ENCODE results near the gene PSEN1. TPM values are rescaled to one million over a fixed set of nuclear protein-coding genes. Genes with fewer than 3 reads are reported as not detected.

PSEN1 gene
- total and polyA plus RNA-seq, 2 of the 8 experiments (the other 6 are each of a cell fraction or from before 2014, with no cell fraction given): 10.1 to 38.7 TPM

DNA sequence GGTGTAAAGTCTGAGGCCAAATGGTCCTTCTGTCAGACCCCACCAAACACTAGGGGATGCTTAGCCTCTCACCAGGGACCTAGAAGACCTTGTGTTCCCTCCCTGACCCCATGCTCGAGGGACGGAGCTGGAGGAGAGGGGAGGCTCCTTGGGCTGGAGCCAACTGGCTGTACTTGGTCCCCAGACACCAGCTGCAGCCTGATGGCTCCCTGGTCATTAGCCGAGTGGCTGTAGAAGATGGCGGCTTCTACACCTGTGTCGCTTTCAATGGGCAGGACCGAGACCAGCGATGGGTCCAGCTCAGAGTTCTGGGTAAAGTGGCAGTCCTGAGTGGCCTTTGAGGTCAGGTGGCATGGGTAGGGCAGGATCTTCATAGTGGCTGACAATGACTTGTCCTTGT lies 130.0 kb downstream of the PSEN1 start:
- Histone ChIP-seq H3K36me3 (ENCODE audit: control insufficient read depth in 2 of 4, insufficient read depth in 4 of 4, low read length in 3 of 4) (peaks cover 3 to 25% (median 11%) of the 10 kb centered on the region in 4 experiments; a peak in 7 of 8 replicates), H2BK15ac (ENCODE audit: low read length) (no peak overlapping the region), H3K79me2 (ENCODE audit: control insufficient read depth in 1 of 2, insufficient read depth in 2 of 2, low read length in 2 of 2) (no peaks in the 10 kb centered on the region), H2BK5ac (ENCODE audit: low read depth, low read length) (no peak overlapping the region), H2AFZ (ENCODE audit: low read length) (no peak overlapping the region), H2BK12ac (ENCODE audit: low read depth, low read length) (no peak overlapping the region), H4K20me1 (replicated peaks in 1 of 2; ENCODE audit: control insufficient read depth in 1 of 2, insufficient read depth in 2 of 2, low read length in 2 of 2) (peaks cover 0 to 1% of the 10 kb centered on the region in 2 experiments), H3K56ac (replicated peaks; ENCODE audit: insufficient read length, low read depth, low read length) (no peak overlapping the region), H3K27me3 (replicated peaks in 1 of 4; ENCODE audit: control insufficient read depth in 3 of 4, extremely low read depth in 1 of 4, insufficient read depth in 3 of 4, low read length in 3 of 4) (peaks cover 0 to 4% (median 0%) of the 10 kb centered on the region in 4 experiments; a peak in 1 of 7 replicates), H4K91ac (replicated peaks; ENCODE audit: insufficient read length, low read length) (no peak overlapping the region), H3K79me1 (ENCODE audit: low read depth, low read length) (no peaks in the 10 kb centered on the region), H3K14ac (ENCODE audit: insufficient read length) (no peak overlapping the region), H3K27ac (ENCODE audit: low read depth, low read length) (no peak overlapping the region), H2BK120ac (replicated peaks; ENCODE audit: low read depth, low read length) (no peak overlapping the region), H3K4me1 (replicated peaks in 1 of 4; ENCODE audit: control insufficient read depth in 3 of 4, insufficient read depth in 4 of 4, low read length in 3 of 4) (peaks cover 0 to 6% (median 3%) of the 10 kb centered on the region in 4 experiments; a peak in 5 of 7 replicates), H3K4me2 (ENCODE audit: insufficient read depth in 1 of 2, low read depth in 2 of 2, low read length in 2 of 2) (no peak overlapping the region), H3K4me3 (ENCODE audit: extremely low read depth in 1 of 4, insufficient read depth in 2 of 4, low read depth in 3 of 4, low read length in 4 of 4) (no peak overlapping the region), H4K5ac (ENCODE audit: insufficient read length, low read depth, low read length) (no peak overlapping the region), H3K9ac (replicated peaks in 1 of 4; ENCODE audit: extremely low read depth in 1 of 4, low read depth in 3 of 4, low read length in 3 of 4) (no peak overlapping the region), H2AK5ac (ENCODE audit: low read depth, low read length) (no peak overlapping the region), H3K18ac (ENCODE audit: extremely low read depth, low read length) (no peak overlapping the region), H3K9me3 (ENCODE audit: insufficient read depth in 2 of 2, low read depth in 1 of 2, low read length in 1 of 2) (no peaks in the 10 kb centered on the region), H3K23me2 (ENCODE audit: low read depth, low read length) (no peaks in the 10 kb centered on the region; the same call in 1 of the 2 replicates), H4K8ac (ENCODE audit: extremely low read depth, insufficient read depth, low read length) (no peak overlapping the region), H3K23ac (ENCODE audit: insufficient read length) (no peak overlapping the region), H2BK20ac (ENCODE audit: low read length) (no peak overlapping the region), H3K4ac (replicated peaks; ENCODE audit: insufficient read length, low read depth, low read length) (no peak overlapping the region)
- FAIRE-seq (no peak), DNase-seq (ENCODE audit: low read depth in 1 of 2, low spot score in 2 of 2) (no peak)
- ChIA-PET POLR2A (ENCODE audit: partially characterized antibody) (interaction anchor here (0.6 to 3.8 kb wide), 6 partner anchors 8 to 196 kb away, joined by 3 to 21 read pairs (median 5); no protein-coding TSS in a partner anchor), CTCF (ENCODE audit: partially characterized antibody) (interaction anchor here (1.0 to 5.1 kb wide), 10 partner anchors 9 to 206 kb away, joined by 3 to 46 read pairs (median 5); no protein-coding TSS in a partner anchor)
- 99% methylated on average over 7 of the region's 7 CpGs; no CpG with 5 or more reads in 1 of the 2 experiments for WGBS, 2 experiments (ENCODE audit: extremely low coverage in 1 of 2, insufficient coverage in 1 of 2, insufficient read length in 1 of 2, insufficient replicate concordance in 2 of 2, low coverage in 1 of 2, low lambda C conversion rate in 2 of 2, missing lambda C conversion rate in 1 of 2)
- TF ChIP-seq EGR1 (IDR thresholded peaks at IDR 0.05; ENCODE audit: borderline replicate concordance, low read depth, low read length) (no peak), MAFK (IDR thresholded peaks at IDR 0.05; ENCODE audit: low read depth, low read length) (no peak), NANOG (IDR thresholded peaks at IDR 0.05; ENCODE audit: insufficient read depth, low read depth, low read length, poor library complexity, severe bottlenecking) (no peak), SIRT6 (IDR thresholded peaks at IDR 0.05; ENCODE audit: low read length) (no peak), YY1 (IDR thresholded peaks at IDR 0.05; ENCODE audit: low read depth, low read length) (no peak), RFX5 (IDR thresholded peaks at IDR 0.05; ENCODE audit: borderline replicate concordance, low read depth, low read length) (no peak), SIN3A (conservative IDR thresholded peaks at IDR 0.05 in 1 of 2, IDR thresholded peaks at IDR 0.05 in 1 of 2; ENCODE audit: low read depth in 1 of 2, low read length in 2 of 2) (no peak), RXRA (IDR thresholded peaks at IDR 0.05; ENCODE audit: insufficient read depth, low read depth, low read length) (no peak)

All from H1 (cell line).